ENCODE results near the gene XPNPEP2. TPM values are rescaled to one million over a fixed set of nuclear protein-coding genes. Genes with fewer than 3 reads are reported as not detected.

The XPNPEP2 gene
- total RNA-seq, 6 experiments from 2014 or later: 2.9 to 30.7 (median 16.5) TPM

GRCh38 chrX:129698150-129698549 lies 40.6 kb upstream of the XPNPEP2 start:
- DNase-seq (no peak), ATAC-seq (peak in 1 of 4 donors; percentile 28)
- Histone ChIP-seq H3K4me1 (peaks cover 0 to 4% (median 0%) of the 10 kb centered on the region in 4 donors), H3K27ac (no peak overlapping the region), H3K36me3 (no peaks in the 10 kb centered on the region), H3K9me3 (no peaks in the 10 kb centered on the region), H3K4me3 (no peak overlapping the region), H3K27me3 (no peaks in the 10 kb centered on the region)
- TF ChIP-seq CTCF (IDR thresholded peaks at IDR 0.05): no peak
- no peak for TF ChIP-seq POLR2A (IDR thresholded peaks at IDR 0.05)
- intact Hi-C loops (cut with DNase I): no loop called here

- H3K9me3 ChIP-seq: no peaks in the 10 kb centered on the region
- H3K27me3 ChIP-seq: no peaks in the 10 kb centered on the region
- TF ChIP-seq POLR2A (IDR thresholded peaks at IDR 0.05): no peak
- no peak for TF ChIP-seq CTCF (IDR thresholded peaks at IDR 0.05)
- DNase-seq (no peak), ATAC-seq (no peak)
- H3K4me1 ChIP-seq: no peaks in the 10 kb centered on the region
- H3K27ac ChIP-seq: no peak overlapping the region
- WGBS (ENCODE audit: insufficient coverage, low coverage, low lambda C conversion rate, missing lambda C conversion rate): 64% methylated on average over 3 of the region's 4 CpGs
- intact Hi-C loops (cut with DNase I): no loop called here
- no peaks in the 10 kb centered on the region for H3K36me3 ChIP-seq
- H3K4me3 ChIP-seq: no peak overlapping the region
Measured at GRCh38 chrX:129700536-129700935, 38.2 kb upstream of the XPNPEP2 start.

DNA sequence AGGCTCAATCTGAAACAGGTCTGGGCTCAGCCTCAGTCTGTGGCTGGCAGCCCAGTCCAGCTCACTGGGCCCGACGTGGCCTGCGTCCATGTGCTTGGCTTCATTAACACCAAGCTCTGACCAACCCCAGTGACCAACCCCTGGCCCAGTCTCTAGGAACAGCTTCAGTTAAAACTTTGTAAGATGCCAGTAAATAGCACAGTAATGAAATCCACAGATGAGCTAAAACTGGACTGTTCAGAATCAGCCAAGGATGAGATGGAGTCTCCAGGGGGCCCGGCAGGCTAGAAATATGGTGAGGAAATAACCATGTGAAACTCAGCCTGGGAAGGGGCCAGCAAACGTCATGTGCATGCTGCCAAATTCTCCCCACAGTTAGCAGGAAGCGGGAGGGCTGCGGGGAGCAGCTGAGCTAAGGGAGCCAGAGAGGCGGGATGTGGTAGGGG lies 37.1 kb upstream of the XPNPEP2 start:
- no peak overlapping the region for H3K27ac ChIP-seq
- no peaks in the 10 kb centered on the region for H3K9me3 ChIP-seq
- H3K27me3 ChIP-seq: no peaks in the 10 kb centered on the region
- no peak for ATAC-seq
- DNase-seq: no peak
- H3K4me3 ChIP-seq: no peak overlapping the region
- H3K4me1 ChIP-seq: no peaks in the 10 kb centered on the region
- TF ChIP-seq POLR2A (IDR thresholded peaks at IDR 0.05): no peak
- no peak for TF ChIP-seq CTCF (IDR thresholded peaks at IDR 0.05)
- H3K36me3 ChIP-seq: no peaks in the 10 kb centered on the region
- no CpG with 5 or more reads among the region's 8 CpGs for WGBS (ENCODE audit: insufficient coverage, low coverage, low lambda C conversion rate, missing lambda C conversion rate)
- intact Hi-C loops (cut with DNase I): no loop called here

- no peak for DNase-seq
- H3K9me3 ChIP-seq: no peaks in the 10 kb centered on the region
- no peaks in the 10 kb centered on the region for H3K27me3 ChIP-seq
- intact Hi-C loops (cut with DNase I): no loop called here
- H3K36me3 ChIP-seq: no peaks in the 10 kb centered on the region
- H3K4me3 ChIP-seq: no peak overlapping the region
- H3K27ac ChIP-seq: no peak overlapping the region
- ATAC-seq: no peak
- no CpG with 5 or more reads among the region's 2 CpGs for WGBS (ENCODE audit: insufficient coverage, low coverage, low lambda C conversion rate, missing lambda C conversion rate)
- no peak for TF ChIP-seq CTCF (IDR thresholded peaks at IDR 0.05)
- no peak for TF ChIP-seq POLR2A (IDR thresholded peaks at IDR 0.05)
- no peaks in the 10 kb centered on the region for H3K4me1 ChIP-seq
Measured at GRCh38 chrX:129704491-129704890, 34.3 kb upstream of the XPNPEP2 start.

GRCh38 chrX:129705377-129705925 lies 33.3 kb upstream of the XPNPEP2 start:
- Histone ChIP-seq H3K27me3 (no peaks in the 10 kb centered on the region), H3K9me3 (no peaks in the 10 kb centered on the region), H3K4me1 (no peaks in the 10 kb centered on the region), H3K27ac (no peak overlapping the region), H3K36me3 (no peaks in the 10 kb centered on the region), H3K4me3 (no peak overlapping the region)
- WGBS (ENCODE audit: insufficient coverage, low coverage, low lambda C conversion rate, missing lambda C conversion rate): 78% methylated on average over 3 of the region's 4 CpGs
- ATAC-seq (no peak), DNase-seq (no peak)
- intact Hi-C loops (cut with DNase I): no loop called here
- no peak for TF ChIP-seq POLR2A (IDR thresholded peaks at IDR 0.05)
- no peak for TF ChIP-seq CTCF (IDR thresholded peaks at IDR 0.05)
